NCI-H82 (cell line): ENCODE results near the gene RNF38.
"Not testable (repeated sequence)": the region's sequence is repeated elsewhere in the genome, so short reads cannot be mapped to it uniquely, and the experiment has no call there.

ENCODE experiments used
- DNase-seq: peaks from one replicate; lab custom pipeline; 2025; lab: John Stamatoyannopoulos, UW

RNF38 gene

GRCh38 chr9:36336131-36336907 lies 63.8 kb downstream of the RNF38 start:
- DNase-seq = no peak

- no peak for DNase-seq
These were observed 68.1 kb downstream of the RNF38 start for GRCh38 chr9:36332006-36332405.

- peak; percentile 78 for DNase-seq
These were observed 71.2 kb downstream of the RNF38 start for GRCh38 chr9:36328798-36329411.

- DNase-seq = no peak
These were observed 74.8 kb downstream of the RNF38 start for GRCh38 chr9:36325081-36325828.

- no peak for DNase-seq
These were observed 76.1 kb downstream of the RNF38 start for GRCh38 chr9:36323926-36324325.

GRCh38 chr9:36322462-36322861 lies 77.6 kb downstream of the RNF38 start:
- peak; percentile 59 for DNase-seq

GRCh38 chr9:36321903-36322302 lies 78.2 kb downstream of the RNF38 start:
- DNase-seq = not testable (repeated sequence)

- DNase-seq = no peak
These were observed 79.6 kb downstream of the RNF38 start for GRCh38 chr9:36320466-36320865.

- no peak for DNase-seq
These were observed 80.3 kb downstream of the RNF38 start for GRCh38 chr9:36319806-36320205.

GRCh38 chr9:36319183-36319582 lies 80.9 kb downstream of the RNF38 start:
- no peak for DNase-seq

- DNase-seq = no peak
These were observed 81.8 kb downstream of the RNF38 start for GRCh38 chr9:36318212-36318802.

GRCh38 chr9:36317766-36318165 lies 82.3 kb downstream of the RNF38 start:
- no peak for DNase-seq

- no peak for DNase-seq
These were observed 83.3 kb downstream of the RNF38 start for GRCh38 chr9:36316611-36317317.

GRCh38 chr9:36316049-36316448 lies 84.0 kb downstream of the RNF38 start:
- DNase-seq = no peak

GRCh38 chr9:36315283-36315682 lies 84.8 kb downstream of the RNF38 start:
- no peak for DNase-seq

- no peak for DNase-seq
These were observed 85.3 kb downstream of the RNF38 start for GRCh38 chr9:36314740-36315139.

GRCh38 chr9:36306471-36307306 lies 93.4 kb downstream of the RNF38 start:
- peak; percentile 61 for DNase-seq

- DNase-seq = not testable (repeated sequence)
These were observed 95.7 kb downstream of the RNF38 start for GRCh38 chr9:36304366-36304765.

- DNase-seq = no peak
These were observed 98.8 kb downstream of the RNF38 start for GRCh38 chr9:36301227-36301626.

GRCh38 chr9:36298566-36298965 lies 101.5 kb downstream of the RNF38 start:
- no peak for DNase-seq

GRCh38 chr9:36297798-36298197 lies 102.3 kb downstream of the RNF38 start:
- no peak for DNase-seq
